Measurements from ENCODE around the gene BBS9. TPM values are rescaled to one million over a fixed set of nuclear protein-coding genes. Genes with fewer than 3 reads are reported as not detected.
A peak's percentile ranks its signal among the peaks of the same experiment; 100 is the strongest.
"Not testable (repeated sequence)": the region's sequence is repeated elsewhere in the genome, so short reads cannot be mapped to it uniquely, and the experiment has no call there.

The BBS9 gene
- polyA plus RNA-seq (ENCODE audit: insufficient read length in 10 of 10), result 10 to 100 TPM; 13.5 to 26.9 (median 16.7) TPM
- long read RNA-seq, donor 1, partial matches to known transcripts, result 6 of 35 reads
- long read RNA-seq, donor 1, other reads (novel, unspliced or antisense), result 29 of 35 reads
- long read RNA-seq, donor 2, partial matches to known transcripts, result 0 of 32 reads
- long read RNA-seq, donor 2, other reads (novel, unspliced or antisense), result 30 of 32 reads
- long read RNA-seq, donor 3, result 0 reads
- long read RNA-seq, donor 4, full-length matches to known transcripts, result 1 of 15 reads
- long read RNA-seq, donor 4, partial matches to known transcripts, result 0 of 15 reads
- long read RNA-seq, donor 4, other reads (novel, unspliced or antisense), result 14 of 15 reads
- long read RNA-seq, donor 5, partial matches to known transcripts, result 0 of 17 reads
- long read RNA-seq, donor 5, other reads (novel, unspliced or antisense), result 16 of 17 reads
- long read RNA-seq, donor 6, partial matches to known transcripts, result 0 of 7 reads
- long read RNA-seq, donor 6, other reads (novel, unspliced or antisense), result 7 of 7 reads
- long read RNA-seq, donor 7, partial matches to known transcripts, result 0 of 10 reads
- long read RNA-seq, donor 7, other reads (novel, unspliced or antisense), result 9 of 10 reads
- long read RNA-seq, donor 8, partial matches to known transcripts, result 0 of 9 reads
- long read RNA-seq, donor 8, other reads (novel, unspliced or antisense), result 9 of 9 reads
- long read RNA-seq, donor 9, result 0 reads

DNA sequence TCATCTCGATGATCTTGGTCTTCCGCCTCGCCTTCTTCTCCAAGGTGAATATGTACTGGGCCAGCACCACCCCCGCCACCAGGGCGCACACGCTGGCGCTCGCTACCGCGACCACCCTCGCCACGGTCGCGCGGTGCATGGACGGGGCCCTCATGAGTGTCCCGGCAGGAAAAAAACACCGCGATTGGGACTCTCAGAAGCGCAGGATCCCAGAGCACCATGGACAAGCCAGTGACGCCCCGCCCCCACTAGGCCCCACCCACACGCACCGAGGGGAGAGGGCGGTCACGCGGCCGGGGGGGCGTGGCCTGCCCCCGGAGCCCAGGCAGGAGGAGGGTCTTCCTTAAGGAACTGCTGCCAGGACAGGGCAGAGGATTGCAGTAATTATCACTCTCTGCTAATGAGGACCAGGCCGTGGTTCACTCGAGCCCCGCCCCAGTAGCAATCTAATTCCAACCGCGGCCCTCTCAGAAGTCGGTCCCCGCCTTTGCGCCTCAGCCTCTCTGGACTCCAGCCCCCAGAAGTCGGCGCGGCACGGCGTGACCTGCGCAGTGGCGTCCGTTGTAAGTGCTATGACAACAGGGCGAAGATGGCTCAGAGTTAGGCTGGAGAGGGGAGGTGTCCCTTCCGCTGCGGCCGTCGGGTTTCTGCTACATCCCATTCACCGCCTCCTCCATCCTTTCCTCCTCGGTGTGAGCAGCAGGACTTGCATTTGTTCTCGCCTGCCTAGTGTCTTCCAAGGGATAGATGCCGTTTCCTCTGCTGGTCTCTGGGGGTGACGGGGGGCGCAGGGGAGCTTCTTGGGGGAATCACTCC is at the start of gene BBS9:
Gene BBS9 (plus strand): TSS at position 575 of the 816 bp plus-strand sequence. CDS start 16,689 bp downstream, outside the sequence.
- peak; percentile 93 to 99 (median 96) for DNase-seq

DNA sequence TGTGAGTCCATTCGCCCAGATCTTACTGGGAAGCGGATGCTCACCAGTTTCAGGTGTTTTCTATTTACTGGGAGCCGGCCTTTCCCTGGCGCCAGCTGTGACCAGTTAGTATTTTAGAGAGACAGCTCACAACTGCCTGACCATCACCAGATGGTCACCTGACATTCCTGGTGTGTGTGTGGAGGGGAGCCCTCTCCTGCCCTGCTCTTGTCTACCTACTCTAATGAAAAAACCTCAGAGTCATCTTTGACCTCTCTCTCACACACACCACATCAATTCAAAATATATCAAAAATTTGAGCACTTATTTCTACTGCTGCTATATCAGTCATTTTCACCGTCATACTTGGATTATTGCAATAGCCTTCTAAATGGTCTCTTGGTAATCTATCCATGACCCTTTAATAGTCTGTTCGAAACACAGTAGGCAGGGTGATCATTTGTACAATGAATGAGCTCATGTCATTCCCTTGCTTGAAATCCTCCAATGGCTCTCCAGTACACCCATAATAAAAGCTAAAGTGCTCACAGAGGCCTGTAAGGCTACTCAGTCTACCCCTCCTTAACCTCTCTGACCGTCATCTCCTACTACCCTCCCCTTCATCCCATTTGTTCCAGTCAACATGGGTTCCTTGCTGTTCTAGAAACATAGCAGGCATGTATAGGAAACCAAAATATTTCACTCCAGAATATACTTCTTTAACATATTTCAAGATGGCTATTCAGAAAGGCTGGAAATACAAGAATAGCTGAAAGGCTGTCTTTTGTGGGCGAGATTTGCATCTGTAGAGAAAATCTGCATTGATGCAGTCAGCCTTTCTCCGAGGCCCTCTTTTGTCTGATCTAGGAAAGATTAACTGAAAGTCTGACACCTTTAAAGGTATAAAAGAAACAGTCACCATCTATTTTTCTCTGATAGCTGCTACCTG is 49.3 kb upstream of the BBS9 start:
- no peak for DNase-seq

GRCh38 chr7:33087356-33087755 is 42.0 kb upstream of the BBS9 start:
- DNase-seq, result no peak

DNA sequence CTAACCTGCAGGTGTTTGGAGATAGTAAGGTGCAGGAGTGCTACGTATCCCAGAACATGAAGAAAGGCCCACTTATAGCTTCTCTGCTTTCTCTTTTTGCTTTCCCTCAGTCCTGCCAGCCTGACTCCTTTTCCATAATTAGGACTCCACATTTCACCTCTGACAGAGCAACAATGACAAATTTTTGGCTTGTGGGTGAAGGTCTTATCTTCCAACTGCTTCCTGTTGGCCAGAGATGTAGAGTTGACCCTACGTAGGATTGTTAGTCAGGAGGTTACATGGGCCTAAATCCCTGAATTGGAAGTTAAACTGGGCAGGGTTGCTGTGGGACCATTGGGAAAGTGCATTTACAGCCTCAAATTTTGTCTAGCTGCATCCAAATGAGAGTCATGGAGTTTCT is 41.5 kb upstream of the BBS9 start:
- no peak for DNase-seq

DNA sequence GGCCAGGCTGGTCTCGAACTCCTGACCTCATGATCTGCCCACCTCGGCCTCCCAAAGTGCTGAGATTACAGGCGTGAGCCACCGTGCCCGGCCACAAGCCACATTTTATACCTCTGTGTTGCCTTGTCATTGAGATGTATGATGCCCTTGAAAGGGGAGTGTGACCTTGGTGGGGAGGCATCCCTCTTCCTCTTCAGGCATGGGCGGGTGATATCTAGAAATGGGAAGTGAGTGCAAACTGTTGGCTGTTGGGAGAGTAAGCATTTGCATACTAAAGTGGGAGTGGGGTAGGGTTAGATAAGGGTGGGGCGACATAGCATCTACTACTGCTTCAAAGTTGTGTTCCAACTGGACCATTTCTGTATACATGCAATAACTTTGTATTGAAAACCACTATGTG is 40.2 kb upstream of the BBS9 start:
- no peak for DNase-seq

GRCh38 chr7:33091111-33091531 is 38.2 kb upstream of the BBS9 start:
- DNase-seq, result no peak

- no peak for DNase-seq
Measured at GRCh38 chr7:33091641-33092191, 37.6 kb upstream of the BBS9 start.

GRCh38 chr7:33093266-33093665 is 36.1 kb upstream of the BBS9 start:
- no peak for DNase-seq

DNA sequence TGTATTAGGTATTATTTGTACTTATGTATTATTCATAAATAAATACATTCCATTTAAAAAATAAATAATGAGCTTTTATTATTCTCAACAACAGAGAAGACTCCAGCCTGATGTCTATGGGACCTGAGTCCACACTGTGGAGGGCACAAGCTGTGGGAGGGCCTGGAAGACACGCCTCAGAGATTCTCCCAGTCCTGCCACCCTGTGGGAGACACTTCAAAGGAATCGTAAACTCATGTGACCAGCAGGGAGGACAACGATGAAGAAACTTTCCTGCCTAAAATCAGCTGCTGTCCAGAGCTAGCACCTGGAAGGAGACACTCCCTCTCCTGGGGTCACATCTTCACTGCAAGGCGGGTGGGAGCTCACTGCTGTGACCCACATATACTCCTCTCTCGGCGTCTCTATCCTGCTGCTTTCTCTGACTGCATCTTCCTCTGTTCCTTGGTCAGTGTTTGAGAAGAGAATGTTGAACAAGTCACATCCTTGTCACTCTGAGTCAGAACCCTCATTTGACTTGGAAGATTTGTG is 34.6 kb upstream of the BBS9 start:
- DNase-seq, result not testable (repeated sequence)

GRCh38 chr7:33099154-33099940 is 30.0 kb upstream of the BBS9 start:
- DNase-seq, result no peak

GRCh38 chr7:33100770-33101169 is 28.6 kb upstream of the BBS9 start:
- DNase-seq, result no peak

GRCh38 chr7:33101906-33102305 is 27.5 kb upstream of the BBS9 start:
- no peak for DNase-seq

- peak; percentile 38 to 61 (median 41) for DNase-seq
Measured at GRCh38 chr7:33107136-33108066, 22.0 kb upstream of the BBS9 start.

DNA sequence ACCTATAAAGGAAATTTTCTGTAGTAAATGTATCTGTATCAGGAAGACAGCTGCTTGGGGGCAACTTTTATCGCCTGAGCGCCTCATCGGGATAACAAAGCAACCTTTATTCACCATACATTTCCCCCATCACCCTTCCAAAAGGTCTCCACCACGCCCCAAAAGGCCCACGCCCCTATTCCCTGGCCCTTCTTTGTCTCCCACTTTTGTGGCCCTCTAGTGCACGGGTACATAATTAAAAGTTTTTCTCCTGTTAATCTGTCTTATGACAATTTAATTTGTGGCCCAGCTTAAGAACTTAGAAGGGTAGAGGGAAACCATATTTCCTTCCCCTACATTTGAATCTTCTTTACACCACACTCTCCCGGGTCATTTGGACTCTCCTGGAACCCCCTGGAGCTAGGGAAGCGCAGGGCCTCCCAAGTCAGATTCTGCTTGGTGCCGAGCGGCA is 20.8 kb upstream of the BBS9 start:
- DNase-seq, result no peak

DNA sequence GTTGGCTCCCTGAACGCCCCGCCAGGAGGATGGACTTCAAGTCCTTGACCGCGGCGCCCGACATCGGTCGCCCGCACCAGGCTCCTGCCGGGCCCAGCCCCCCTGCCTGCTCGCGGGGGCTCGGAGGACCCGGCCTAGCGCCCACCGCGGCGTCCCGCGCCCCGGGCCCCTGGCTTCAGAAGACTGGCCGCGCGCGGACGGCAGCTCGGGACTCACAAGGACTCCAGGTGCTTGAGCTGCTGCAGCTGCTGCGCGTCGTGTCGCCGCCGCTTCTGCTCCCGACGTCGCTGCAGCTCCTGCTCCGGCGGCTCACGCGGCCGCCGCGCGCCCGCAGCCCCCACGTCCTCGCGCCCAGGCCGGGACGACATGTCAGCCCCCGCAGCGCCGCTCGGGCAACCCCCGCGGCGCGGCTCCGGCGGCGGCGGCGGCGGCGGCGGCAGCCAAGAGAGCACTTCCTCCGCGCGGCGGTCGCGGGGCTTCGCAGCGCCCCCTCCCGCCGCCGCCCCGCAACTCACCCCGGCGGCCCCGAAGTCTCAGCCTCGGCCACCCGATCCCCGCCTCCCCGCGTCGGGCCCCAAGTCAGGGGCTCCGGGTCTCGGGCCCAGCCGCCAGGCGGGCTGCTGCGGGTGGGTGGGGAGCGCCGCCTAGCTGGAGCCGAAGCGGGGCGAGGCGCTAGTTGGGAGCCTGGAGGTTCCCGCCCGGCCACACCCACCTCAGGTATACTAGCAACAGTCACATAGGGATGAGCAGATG is 20.2 kb upstream of the BBS9 start, which contains the start of gene RP9:
Gene RP9 (minus strand): TSS at position 400 of the 753 bp plus-strand sequence. CDS start 32 bp downstream, at position 368.
- DNase-seq, result peak; percentile 70 to 91 (median 80)

DNA sequence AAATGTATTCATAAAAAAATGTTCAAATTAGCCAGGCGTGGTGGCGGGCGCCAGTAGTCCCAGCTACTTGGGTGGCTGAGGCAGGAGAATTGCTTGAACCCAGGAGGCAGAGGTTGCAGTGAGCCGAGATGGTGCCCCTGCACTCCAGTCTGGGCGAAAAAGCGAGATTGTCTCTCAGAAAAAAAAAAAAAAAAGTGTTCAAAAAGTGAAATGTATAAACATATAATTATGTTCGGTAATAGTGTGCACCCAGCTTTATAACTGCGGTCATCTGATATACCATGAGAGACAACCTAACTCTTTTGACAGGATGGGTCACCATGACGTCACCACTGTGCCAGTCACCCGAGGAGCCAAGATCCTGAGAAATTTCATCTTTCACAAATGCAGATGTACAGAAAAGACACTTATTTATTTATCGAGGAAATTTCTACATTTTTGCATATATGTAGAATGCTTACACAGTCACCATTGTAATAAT is 19.6 kb upstream of the BBS9 start:
- DNase-seq, result peak in 1 of 3 donors; percentile 16

DNA sequence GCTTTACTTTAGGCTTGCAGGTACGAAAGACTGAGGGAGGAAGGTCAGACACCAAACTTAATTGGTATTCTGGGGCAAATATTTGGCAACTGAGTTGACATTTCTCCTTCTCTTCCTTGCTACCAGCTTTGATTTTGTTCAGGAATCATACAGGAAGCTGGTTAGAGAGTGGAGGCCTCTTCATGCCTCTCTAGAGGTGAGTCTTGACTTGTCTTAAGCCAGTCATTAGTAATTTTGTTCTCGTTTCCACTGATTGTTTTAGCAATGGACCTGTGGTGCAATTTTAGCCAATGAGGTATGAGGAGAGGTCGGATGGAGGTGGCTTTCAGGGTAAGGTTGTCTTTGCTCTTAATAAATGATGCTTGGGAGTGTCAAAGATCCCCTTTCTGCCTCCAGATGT is 17.8 kb upstream of the BBS9 start:
- no peak for DNase-seq

Data from muscle of back (tissue), 13 donors.